Mesendoderm (in vitro differentiated cells): ENCODE data around the gene NKX2-1.
A peak's percentile ranks its signal among the peaks of the same experiment; 100 is the strongest.

Experiments
- DNase-seq: peaks from one replicate; pipeline ENCODE4 v3.0.0; 2013
- H2AK5ac ChIP-seq: 2 replicates; pipeline ENCODE4 v1.6.1; 2013; ENCODE audit warnings: low read length, inconsistent platforms
- H2BK120ac ChIP-seq: 2 replicates; pipeline ENCODE4 v1.6.1; 2013; ENCODE audit warnings: low read depth, mild to moderate bottlenecking, low read length, moderate library complexity, mixed read lengths
- H2BK15ac ChIP-seq: replicated peaks from 2 replicates; pipeline ENCODE4 v1.6.1; 2013; ENCODE audit warnings: low read depth, mild to moderate bottlenecking, moderate library complexity
- H2BK5ac ChIP-seq: 2 replicates; pipeline ENCODE4 v1.6.1; 2013; ENCODE audit warnings: low read length, inconsistent platforms
- H3K18ac ChIP-seq: 2 replicates; pipeline ENCODE4 v1.6.1; 2013; ENCODE audit warnings: mild to moderate bottlenecking, low read length, mixed read lengths
- H3K23ac ChIP-seq: one replicate; pipeline ENCODE4 v1.6.1; 2013; ENCODE audit warnings: low read length
- H3K27ac ChIP-seq: 2 replicates; pipeline ENCODE4 v1.5.1; 2013; ENCODE audit warnings: low read depth, mild to moderate bottlenecking, inconsistent platforms, low read length, moderate library complexity
- H3K27me3 ChIP-seq: 2 replicates; pipeline ENCODE4 v1.6.1; 2013; ENCODE audit warnings: low read length, control low read depth, mild to moderate bottlenecking, inconsistent platforms; ENCODE audit not compliant: insufficient read depth, poor library complexity
- H3K36me3 ChIP-seq: 2 replicates; pipeline ENCODE4 v1.6.1; 2013; ENCODE audit warnings: low read length, inconsistent platforms; ENCODE audit not compliant: control insufficient read depth, insufficient read depth
- H3K4ac ChIP-seq: one replicate; pipeline ENCODE4 v1.6.1; 2013; ENCODE audit warnings: low read depth, mild to moderate bottlenecking, low read length, moderate library complexity
- H3K4me1 ChIP-seq: 2 replicates; pipeline ENCODE4 v1.6.1; 2013; ENCODE audit warnings: low read depth, low read length, inconsistent platforms; ENCODE audit not compliant: control insufficient read depth
- H3K4me2 ChIP-seq: 2 replicates; pipeline ENCODE4 v1.6.1; 2013; ENCODE audit warnings: low read length
- H3K4me3 ChIP-seq: 2 replicates; pipeline ENCODE4 v1.5.1; 2013; ENCODE audit warnings: mild to moderate bottlenecking, low read length
- H3K56ac ChIP-seq: one replicate; pipeline ENCODE4 v1.6.1; 2013; ENCODE audit warnings: low read length
- H3K79me1 ChIP-seq: 2 replicates; pipeline ENCODE4 v1.6.1; 2013; ENCODE audit warnings: low read length, inconsistent platforms
- H3K79me2 ChIP-seq: 2 replicates; pipeline ENCODE4 v1.6.1; 2013; ENCODE audit warnings: mild to moderate bottlenecking, low read length; ENCODE audit not compliant: control insufficient read depth, insufficient read depth
- H3K9ac ChIP-seq: 2 replicates; pipeline ENCODE4 v1.6.1; 2013; ENCODE audit warnings: low read length, inconsistent platforms
- H4K5ac ChIP-seq: one replicate; pipeline ENCODE4 v1.6.1; 2013; ENCODE audit warnings: low read length
- H4K8ac ChIP-seq: one replicate; pipeline ENCODE4 v1.6.1; 2013; ENCODE audit warnings: low read depth, mild to moderate bottlenecking, control low read depth, low read length, moderate library complexity
- WGBS: extraction: QIAGEN DNeasy Blood & Tissue Kit; methylation state at CpG from one replicate; pipeline ENCODE4 v1.1.7; 2013; ENCODE audit warnings: low lambda C conversion rate, missing lambda C conversion rate; ENCODE audit not compliant: insufficient coverage; ENCODE audit errors: extremely low coverage; 5-methylcytosine and 5-hydroxymethylcytosine counted together

Gene NKX2-1

DNA sequence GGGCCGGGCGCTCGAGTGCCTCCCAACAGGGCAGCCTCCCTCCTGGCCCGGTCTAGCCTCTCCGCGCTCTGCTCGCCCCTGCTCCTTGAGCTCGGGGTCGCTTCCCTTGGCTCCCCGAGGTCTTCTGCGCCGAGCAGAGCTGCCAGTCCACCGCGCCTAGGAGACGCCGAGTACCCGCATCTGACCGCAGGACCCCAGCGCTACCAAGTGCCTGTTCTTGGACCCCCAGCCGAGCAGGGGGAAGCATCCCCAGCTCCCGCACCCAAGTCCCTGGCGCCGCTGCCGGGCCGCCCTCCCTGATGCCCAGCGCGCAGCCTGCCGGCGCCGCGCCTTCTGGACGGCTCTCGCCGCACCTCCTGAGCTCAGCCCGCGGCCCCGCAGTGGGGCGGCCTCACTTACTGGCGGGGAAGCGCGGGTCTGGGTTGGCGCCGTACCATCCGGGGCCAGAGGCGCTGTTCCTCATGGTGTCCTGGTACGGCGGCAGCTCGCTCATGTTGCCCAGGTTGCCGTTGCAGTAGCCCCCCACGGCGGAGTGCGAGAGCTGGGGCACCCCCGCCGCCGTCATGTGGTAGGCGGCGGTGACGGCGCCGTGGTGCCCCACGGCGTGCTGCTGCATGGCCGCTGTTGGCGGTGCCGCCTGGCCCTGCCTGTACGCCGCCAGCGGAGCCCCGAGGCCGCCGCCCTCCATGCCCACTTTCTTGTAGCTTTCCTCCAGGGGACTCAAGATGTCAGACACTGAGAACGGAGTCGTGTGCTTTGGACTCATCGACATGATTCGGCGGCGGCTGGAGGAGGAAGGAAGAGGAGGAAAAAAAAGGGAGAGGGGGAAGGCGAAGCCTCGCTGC is 1.2 kb downstream of the NKX2-1 start:
- Histone ChIP-seq H4K8ac (no peak overlapping the region), H2BK15ac (no peak overlapping the region)

DNA sequence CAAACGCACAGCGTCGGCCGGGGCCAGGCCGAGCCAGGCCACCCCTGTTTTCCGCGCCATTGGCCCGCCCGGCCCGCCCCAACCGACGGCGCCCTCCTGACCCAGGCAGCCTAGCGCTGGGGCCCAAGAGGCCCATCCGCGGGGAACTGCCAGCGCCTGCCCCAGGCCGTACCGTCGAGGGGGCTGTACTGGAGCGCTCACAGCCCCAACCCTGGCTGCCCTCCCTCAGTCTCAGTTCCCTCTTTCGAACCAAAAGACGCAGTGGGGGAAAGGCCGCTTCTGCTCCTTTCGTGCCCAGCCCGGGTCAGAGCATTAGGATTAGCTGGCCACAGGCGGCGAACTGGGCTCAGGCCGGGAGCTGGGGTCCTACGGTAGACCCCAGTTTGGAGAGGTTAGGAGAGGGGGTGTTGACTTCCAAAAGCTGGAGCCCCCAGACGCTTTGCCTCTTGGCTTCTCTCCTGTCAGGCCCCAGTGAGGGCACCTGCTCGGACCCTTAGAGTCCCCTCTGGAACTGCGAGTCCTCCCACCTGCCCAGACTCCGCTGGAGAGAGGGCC is 1.9 kb downstream of the NKX2-1 start:
- Histone ChIP-seq H3K36me3 (no peaks in the 10 kb centered on the region), H3K4ac (no peak overlapping the region), H3K9ac (no peak overlapping the region), H3K79me2 (no peaks in the 10 kb centered on the region), H3K4me2 (no peak overlapping the region), H3K4me1 (peaks cover 1% of the 10 kb centered on the region), H3K23ac (no peak overlapping the region), H4K5ac (no peak overlapping the region), H2BK15ac (no peak overlapping the region), H3K79me1 (no peaks in the 10 kb centered on the region), H3K56ac (no peak overlapping the region), H2BK120ac (no peak overlapping the region), H4K8ac (no peak overlapping the region), H2AK5ac (no peak overlapping the region), H3K18ac (no peak overlapping the region), H3K4me3 (no peak overlapping the region), H2BK5ac (no peak overlapping the region), H3K27ac (no peak overlapping the region), H3K27me3 (peaks cover 81% of the 10 kb centered on the region)
- DNase-seq, result peak; percentile 4
- WGBS, result no CpG with 5 or more reads among the region's 34 CpGs

More for the DNA sequence above, 1.2 kb downstream of the NKX2-1 start:
- Histone ChIP-seq H4K5ac (no peak overlapping the region), H3K9ac (no peak overlapping the region), H3K4me1 (no peaks in the 10 kb centered on the region), H3K18ac (no peak overlapping the region), H3K4me3 (no peak overlapping the region), H2BK5ac (no peak overlapping the region), H3K56ac (peak overlapping the region; percentile 31), H3K79me2 (no peaks in the 10 kb centered on the region), H3K36me3 (no peaks in the 10 kb centered on the region), H3K79me1 (no peaks in the 10 kb centered on the region), H3K23ac (no peak overlapping the region), H2BK120ac (no peak overlapping the region), H3K4ac (no peak overlapping the region), H2AK5ac (no peak overlapping the region), H3K4me2 (peak overlapping the region; percentile 71), H3K27ac (no peak overlapping the region), H3K27me3 (peaks cover 82% of the 10 kb centered on the region)
- no CpG with 5 or more reads among the region's 79 CpGs for WGBS
- peak; percentile 31 for DNase-seq

DNA sequence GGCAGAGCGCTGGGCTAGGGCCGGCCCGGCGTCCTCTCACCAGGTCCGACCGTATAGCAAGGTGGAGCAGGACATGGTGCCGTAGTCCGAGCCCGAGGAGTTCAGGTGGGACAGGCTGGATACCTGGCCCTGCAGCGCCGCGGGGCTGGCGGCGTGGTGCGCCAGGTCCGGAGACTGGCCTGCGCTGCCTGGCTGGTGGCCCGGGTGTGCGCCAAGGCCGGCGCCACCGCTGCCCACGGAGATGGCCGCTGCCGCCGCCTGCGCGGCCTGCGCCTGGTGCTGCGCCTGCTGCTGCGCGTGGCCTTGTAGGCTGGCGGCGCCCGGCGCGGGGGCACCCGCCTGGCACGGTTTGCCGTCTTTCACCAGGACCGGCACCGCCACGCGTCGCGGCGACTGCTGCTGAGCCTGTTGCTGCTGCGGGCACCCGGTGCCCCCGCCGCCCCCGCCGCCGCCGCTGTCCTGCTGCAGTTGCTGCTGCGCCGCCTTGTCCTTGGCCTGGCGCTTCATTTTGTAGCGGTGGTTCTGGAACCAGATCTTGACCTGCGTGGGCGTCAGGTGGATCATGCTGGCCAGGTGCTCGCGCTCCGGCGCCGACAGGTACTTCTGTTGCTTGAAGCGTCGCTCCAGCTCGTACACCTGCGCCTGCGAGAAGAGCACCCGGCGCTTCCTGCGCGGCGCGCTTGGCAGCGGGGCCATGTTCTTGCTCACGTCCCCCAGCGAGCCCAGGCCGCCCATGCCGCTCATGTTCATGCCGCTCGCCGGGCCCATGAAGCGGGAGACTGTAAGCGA is 2.6 kb downstream of the NKX2-1 start:
- no peak overlapping the region for H2BK120ac ChIP-seq
- no peak overlapping the region for H3K27ac ChIP-seq
- H3K4me3 ChIP-seq, result no peak overlapping the region
- WGBS, result no CpG with 5 or more reads among the region's 87 CpGs
- no peak overlapping the region for H3K4me2 ChIP-seq
- H2AK5ac ChIP-seq, result no peak overlapping the region
- H3K79me1 ChIP-seq, result no peaks in the 10 kb centered on the region
- H3K27me3 ChIP-seq, result peaks cover 79% of the 10 kb centered on the region
- H3K79me2 ChIP-seq, result no peaks in the 10 kb centered on the region
- no peaks in the 10 kb centered on the region for H3K36me3 ChIP-seq
- no peak overlapping the region for H3K56ac ChIP-seq
- H3K18ac ChIP-seq, result no peak overlapping the region
- no peak overlapping the region for H2BK5ac ChIP-seq
- no peak overlapping the region for H2BK15ac ChIP-seq
- peaks cover 2% of the 10 kb centered on the region for H3K4me1 ChIP-seq
- no peak overlapping the region for H3K4ac ChIP-seq
- peak; percentile 25 for DNase-seq
- H4K5ac ChIP-seq, result no peak overlapping the region
- no peak overlapping the region for H3K23ac ChIP-seq
- no peak overlapping the region for H4K8ac ChIP-seq
- H3K9ac ChIP-seq, result no peak overlapping the region

DNA sequence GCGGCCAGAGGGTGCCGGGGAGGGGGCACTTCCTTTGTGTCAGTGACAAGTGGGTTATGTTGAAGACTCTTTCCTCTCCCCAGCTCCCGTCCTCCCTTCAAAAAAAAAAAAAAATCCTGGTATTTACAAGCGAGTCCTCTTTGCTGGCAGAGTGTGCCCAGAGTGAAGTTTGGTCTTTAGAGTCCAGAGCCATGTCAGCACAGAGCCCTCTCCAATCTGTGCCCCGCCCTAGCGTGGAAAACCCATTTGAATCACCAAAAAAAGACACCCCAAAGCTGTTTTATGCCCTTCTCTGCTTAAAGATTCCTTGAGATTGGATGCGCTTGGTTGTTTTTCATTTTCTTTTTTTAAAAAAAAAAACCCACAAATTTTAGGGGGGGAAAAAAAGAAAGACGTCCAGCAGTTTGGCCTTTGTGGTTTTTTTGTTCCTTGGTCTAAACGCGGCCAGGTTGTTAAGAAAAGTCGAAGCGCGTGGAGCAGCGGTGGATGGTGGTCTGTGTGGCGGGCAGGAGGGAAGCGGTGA is 3.3 kb downstream of the NKX2-1 start:
- Histone ChIP-seq H4K8ac (no peak overlapping the region), H3K9ac (no peak overlapping the region), H3K4me2 (no peak overlapping the region), H3K18ac (no peak overlapping the region), H3K27me3 (peaks cover 78% of the 10 kb centered on the region), H3K36me3 (no peaks in the 10 kb centered on the region), H2BK15ac (no peak overlapping the region), H3K79me1 (no peaks in the 10 kb centered on the region), H2BK120ac (no peak overlapping the region), H3K4ac (no peak overlapping the region), H2BK5ac (no peak overlapping the region), H3K27ac (no peak overlapping the region), H3K4me1 (peaks cover 3% of the 10 kb centered on the region), H3K56ac (no peak overlapping the region), H3K79me2 (no peaks in the 10 kb centered on the region), H3K4me3 (no peak overlapping the region), H3K23ac (no peak overlapping the region), H4K5ac (no peak overlapping the region), H2AK5ac (no peak overlapping the region)
- peak; percentile 14 for DNase-seq
- WGBS, result no CpG with 5 or more reads among the region's 16 CpGs

DNA sequence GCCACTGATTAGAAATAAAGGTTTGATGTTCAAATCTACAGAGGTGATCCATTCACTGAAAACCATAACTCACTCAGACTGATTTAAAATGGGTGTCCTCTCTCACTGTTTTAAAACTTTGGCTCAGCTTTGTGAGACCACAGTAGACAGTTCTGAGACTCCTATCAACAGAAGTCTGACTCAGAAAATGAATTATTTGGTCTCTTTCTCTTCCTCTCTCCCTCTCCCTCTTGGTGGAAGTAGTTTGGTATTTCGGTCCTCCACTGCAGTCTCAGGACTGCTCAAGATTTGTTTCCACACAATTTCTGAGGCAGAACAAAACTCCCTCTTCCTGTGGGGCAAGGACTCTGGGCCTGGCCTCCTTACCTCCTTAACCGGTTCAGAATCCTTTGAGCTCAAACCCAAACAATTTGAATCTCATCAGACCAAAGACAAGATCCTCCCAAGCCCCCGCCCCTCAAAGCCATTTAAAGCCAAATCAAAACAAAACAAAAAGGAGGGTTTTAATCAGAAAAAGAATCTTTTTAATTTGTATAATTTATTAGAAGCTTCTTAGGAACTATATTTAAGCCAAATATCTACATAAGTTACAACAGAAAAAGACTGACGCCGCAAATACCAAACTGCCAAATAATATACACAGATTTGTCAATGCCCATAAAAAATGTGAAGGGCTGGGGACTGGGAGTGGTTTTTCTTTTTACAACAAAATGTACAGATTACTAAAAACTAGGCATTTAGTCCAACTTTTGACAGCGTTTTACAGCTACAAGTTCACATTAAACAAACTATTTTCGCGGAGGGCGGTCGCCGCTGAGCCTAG is 3.9 kb downstream of the NKX2-1 start:
- no peak overlapping the region for H3K4me2 ChIP-seq
- no peak overlapping the region for H2AK5ac ChIP-seq
- DNase-seq, result peak; percentile 21
- H3K4ac ChIP-seq, result no peak overlapping the region
- H4K8ac ChIP-seq, result no peak overlapping the region
- no peaks in the 10 kb centered on the region for H3K79me2 ChIP-seq
- no peak overlapping the region for H3K27ac ChIP-seq
- peaks cover 72% of the 10 kb centered on the region for H3K27me3 ChIP-seq
- H2BK120ac ChIP-seq, result no peak overlapping the region
- no peak overlapping the region for H2BK5ac ChIP-seq
- no peak overlapping the region for H3K9ac ChIP-seq
- H3K23ac ChIP-seq, result no peak overlapping the region
- no peaks in the 10 kb centered on the region for H3K36me3 ChIP-seq
- H2BK15ac ChIP-seq, result no peak overlapping the region
- no peaks in the 10 kb centered on the region for H3K79me1 ChIP-seq
- H3K4me3 ChIP-seq, result no peak overlapping the region
- no peak overlapping the region for H3K56ac ChIP-seq
- WGBS, result no CpG with 5 or more reads among the region's 11 CpGs
- no peak overlapping the region for H3K18ac ChIP-seq
- H4K5ac ChIP-seq, result no peak overlapping the region
- peaks cover 3% of the 10 kb centered on the region for H3K4me1 ChIP-seq
